HUES48 (cell line): Measurements from ENCODE around the gene PCNP.
A peak's percentile ranks its signal among the peaks of the same experiment; 100 is the strongest.
"Not testable (repeated sequence)": the region's sequence is repeated elsewhere in the genome, so short reads cannot be mapped to it uniquely, and the experiment has no call there.

Experiments used
- H3K27ac ChIP-seq: one replicate; pipeline ENCODE4 v1.7.0; 2013; ENCODE audit warnings: low read depth, low read length, inconsistent platforms
- H3K27me3 ChIP-seq: 2 replicates; pipeline ENCODE4 v1.6.1; 2013; ENCODE audit warnings: mild to moderate bottlenecking, low read length; ENCODE audit not compliant: control insufficient read depth, insufficient read depth
- H3K36me3 ChIP-seq: 2 replicates; pipeline ENCODE4 v1.6.1; 2013; ENCODE audit warnings: low read length; ENCODE audit not compliant: control insufficient read depth, insufficient read depth
- H3K4me1 ChIP-seq: 2 replicates; pipeline ENCODE4 v1.6.1; 2013; ENCODE audit warnings: mild to moderate bottlenecking, low read length; ENCODE audit not compliant: control insufficient read depth, insufficient read depth
- H3K4me3 ChIP-seq: 2 replicates; pipeline ENCODE4 v1.5.1; 2013; ENCODE audit warnings: mild to moderate bottlenecking, low read depth, low read length
- H3K9ac ChIP-seq: 2 replicates; pipeline ENCODE4 v1.6.1; 2013; ENCODE audit warnings: mild to moderate bottlenecking, low read depth, low read length, moderate library complexity
- H3K9me3 ChIP-seq: 2 replicates; pipeline ENCODE4 v1.6.1; 2013; ENCODE audit warnings: low read length; ENCODE audit not compliant: control insufficient read depth, insufficient read depth

PCNP gene

GRCh38 chr3:101536955-101537354 lies 37.0 kb upstream of the PCNP start:
- not testable (repeated sequence) for H3K27ac ChIP-seq, H3K9me3 ChIP-seq, H3K4me3 ChIP-seq, H3K27me3 ChIP-seq, H3K36me3 ChIP-seq, H3K9ac ChIP-seq, H3K4me1 ChIP-seq

DNA sequence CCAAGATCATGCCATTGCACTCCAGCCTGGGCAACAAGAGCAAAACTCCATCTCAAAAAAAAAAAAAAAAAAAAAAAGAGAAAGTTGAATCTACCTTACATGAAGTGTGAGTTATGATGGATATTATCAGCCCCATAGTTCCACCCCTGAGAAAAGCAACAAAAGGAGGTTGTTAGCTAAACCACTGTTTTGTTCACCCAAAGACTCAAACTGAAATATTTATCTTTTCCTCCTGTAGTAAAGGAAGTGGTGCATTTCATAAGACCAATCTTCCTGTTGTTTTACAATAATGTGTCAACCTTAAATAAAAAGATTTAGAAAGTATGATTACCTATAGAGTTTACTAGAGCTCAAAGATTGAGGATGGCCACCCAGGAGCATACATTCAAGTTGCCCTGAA lies 31.0 kb upstream of the PCNP start:
- Histone ChIP-seq H3K4me3 (no peak overlapping the region), H3K9ac (no peak overlapping the region), H3K36me3 (no peaks in the 10 kb centered on the region), H3K9me3 (peaks cover 17% of the 10 kb centered on the region), H3K27ac (no peak overlapping the region), H3K27me3 (no peaks in the 10 kb centered on the region), H3K4me1 (no peaks in the 10 kb centered on the region)

- peaks cover 17% of the 10 kb centered on the region for H3K9me3 ChIP-seq
- H3K27ac ChIP-seq: no peak overlapping the region
- H3K27me3 ChIP-seq: no peaks in the 10 kb centered on the region
- H3K4me3 ChIP-seq: no peak overlapping the region
- no peak overlapping the region for H3K9ac ChIP-seq
- no peaks in the 10 kb centered on the region for H3K36me3 ChIP-seq
- H3K4me1 ChIP-seq: 0 out of 2 replicates have a peak, but pooled peaks cover 1% of the 10 kb centered on the region
Observed at GRCh38 chr3:101544161-101544850, 29.7 kb upstream of the PCNP start.

- H3K36me3 ChIP-seq: no peaks in the 10 kb centered on the region
- H3K4me3 ChIP-seq: no peak overlapping the region
- H3K27me3 ChIP-seq: no peaks in the 10 kb centered on the region
- H3K9ac ChIP-seq: no peak overlapping the region
- 0 out of 2 replicates have a peak, but pooled peaks cover 2% of the 10 kb centered on the region for H3K4me1 ChIP-seq
- peak overlapping the region; percentile 11 for H3K27ac ChIP-seq
- peaks cover 13% of the 10 kb centered on the region for H3K9me3 ChIP-seq
Observed at GRCh38 chr3:101548527-101549105, 25.4 kb upstream of the PCNP start.

DNA sequence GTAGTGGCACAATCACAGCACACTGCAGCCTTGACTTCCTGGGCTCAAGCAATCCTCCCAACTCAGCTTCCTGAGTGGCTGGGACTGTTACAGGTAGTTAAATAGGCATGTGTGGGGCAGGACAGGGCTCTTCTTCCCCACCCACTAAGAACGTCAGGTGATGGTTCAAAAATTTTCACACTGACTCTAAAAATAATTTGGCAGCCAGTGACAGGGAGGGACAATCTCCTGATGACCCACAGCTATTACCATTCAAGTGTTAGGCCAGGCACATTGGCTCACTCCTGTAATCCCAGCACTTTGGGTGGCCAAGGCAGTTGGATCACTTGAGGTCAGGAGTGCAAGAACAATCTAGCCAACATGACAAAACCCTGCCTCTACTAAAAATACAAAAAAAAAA lies 24.5 kb upstream of the PCNP start:
- Histone ChIP-seq H3K9me3 (peaks cover 16% of the 10 kb centered on the region), H3K4me3 (no peak overlapping the region), H3K9ac (no peak overlapping the region), H3K36me3 (no peaks in the 10 kb centered on the region), H3K4me1 (0 out of 2 replicates have a peak, but pooled peaks cover 2% of the 10 kb centered on the region), H3K27me3 (no peaks in the 10 kb centered on the region), H3K27ac (no peak overlapping the region)

DNA sequence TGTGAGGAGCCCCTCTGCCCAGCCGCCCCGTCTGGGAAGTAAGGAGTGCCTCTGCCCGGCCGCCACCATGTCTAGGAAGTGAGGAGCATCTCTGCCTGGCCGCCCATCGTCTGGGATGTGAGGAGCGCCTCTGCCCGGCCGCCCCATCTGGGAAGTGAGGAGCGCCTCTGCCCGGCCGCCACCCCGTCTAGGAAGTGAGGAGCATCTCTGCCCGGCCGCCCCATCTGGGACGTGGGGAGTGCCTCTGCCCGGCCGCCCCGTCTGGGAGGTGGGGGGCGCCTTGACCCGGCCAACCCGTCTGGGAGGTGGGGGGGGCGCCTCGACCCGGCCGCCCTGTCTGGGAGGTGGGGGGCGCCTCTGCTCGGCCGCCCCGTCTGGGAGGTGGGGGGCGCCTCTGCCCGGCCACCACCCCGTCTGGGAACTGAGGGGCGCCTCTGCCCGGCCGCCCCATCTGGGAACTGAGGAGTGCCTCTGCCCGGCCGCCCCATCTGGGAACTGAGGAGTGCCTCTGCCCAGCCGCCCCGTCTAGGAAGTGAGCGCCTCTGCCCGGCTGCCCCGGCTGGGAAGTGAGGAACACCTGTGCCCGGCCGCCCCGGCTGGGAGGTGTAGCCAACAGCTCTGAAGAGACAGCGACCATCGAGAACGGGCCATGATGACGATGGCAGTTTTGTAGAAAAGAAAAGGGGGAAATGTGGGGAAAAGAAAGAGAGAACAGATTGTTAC lies 22.5 kb upstream of the PCNP start:
- not testable (repeated sequence) for H3K27ac ChIP-seq, H3K27me3 ChIP-seq, H3K36me3 ChIP-seq, H3K9ac ChIP-seq, H3K4me3 ChIP-seq
- Histone ChIP-seq H3K9me3 (peaks cover 18% of the 10 kb centered on the region), H3K4me1 (peaks cover 11% of the 10 kb centered on the region)

GRCh38 chr3:101553381-101553780 lies 20.6 kb upstream of the PCNP start:
- Histone ChIP-seq H3K9me3 (peaks cover 16% of the 10 kb centered on the region), H3K4me1 (peaks cover 13% of the 10 kb centered on the region)
- H3K27me3 ChIP-seq, H3K36me3 ChIP-seq, H3K4me3 ChIP-seq, H3K9ac ChIP-seq, H3K27ac ChIP-seq: not testable (repeated sequence)

- no peaks in the 10 kb centered on the region for H3K36me3 ChIP-seq
- no peak overlapping the region for H3K27ac ChIP-seq
- peaks cover 10% of the 10 kb centered on the region; the same call in 1 of the 2 replicates for H3K9me3 ChIP-seq
- peaks cover 11% of the 10 kb centered on the region for H3K4me1 ChIP-seq
- no peak overlapping the region for H3K4me3 ChIP-seq
- H3K9ac ChIP-seq: no peak overlapping the region
- H3K27me3 ChIP-seq: no peaks in the 10 kb centered on the region
Observed at GRCh38 chr3:101556064-101556463, 17.9 kb upstream of the PCNP start.

DNA sequence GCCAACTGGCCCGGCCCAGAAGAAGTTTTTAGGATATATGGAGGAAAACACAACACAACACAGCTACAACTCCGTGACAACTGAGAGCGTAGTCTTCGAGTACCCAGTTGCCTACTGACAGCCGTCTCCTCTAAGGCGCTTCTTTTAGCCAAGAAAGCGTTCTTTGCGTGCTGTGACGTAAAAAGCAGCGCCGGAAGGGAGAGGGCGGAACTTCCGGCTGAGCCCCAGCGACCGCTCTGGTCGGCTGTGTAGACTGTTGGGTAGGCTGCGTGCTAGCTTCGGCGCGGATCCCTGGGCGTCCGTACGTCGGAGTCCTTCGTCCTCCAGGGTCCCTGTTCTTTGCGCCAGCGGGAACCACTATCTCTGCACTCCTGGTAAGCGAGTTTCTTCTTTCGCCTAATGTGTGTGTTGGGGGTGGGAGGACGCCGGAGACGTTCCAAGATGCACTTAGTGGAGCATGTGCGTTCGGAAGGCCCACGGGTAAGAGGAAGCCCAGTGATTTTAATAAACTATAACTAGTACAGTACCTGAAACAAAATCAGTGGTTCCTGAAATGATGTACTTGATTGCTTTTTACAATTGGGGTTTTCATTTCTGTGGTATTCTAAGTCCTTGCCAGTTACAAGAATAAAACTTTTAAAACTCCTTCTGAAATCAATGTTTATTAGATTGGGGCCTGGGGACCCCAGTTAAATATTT lies 12.2 kb upstream of the PCNP start, which contains the start of gene TRMT10C:
Gene TRMT10C (plus strand): TSS at position 239 of the 699 bp plus-strand sequence. CDS start 2,914 bp downstream, outside the sequence.
- Histone ChIP-seq H3K4me1 (peaks cover 4% of the 10 kb centered on the region; the same call in 1 of the 2 replicates), H3K27ac (peak within 1 kb of the TSS; percentile 93), H3K27me3 (no peaks in the 10 kb centered on the region), H3K9me3 (no peaks in the 10 kb centered on the region), H3K4me3 (peak within 1 kb of the TSS; percentile 89), H3K36me3 (peaks cover 34% of the 10 kb centered on the region), H3K9ac (peak within 1 kb of the TSS; percentile 86)

DNA sequence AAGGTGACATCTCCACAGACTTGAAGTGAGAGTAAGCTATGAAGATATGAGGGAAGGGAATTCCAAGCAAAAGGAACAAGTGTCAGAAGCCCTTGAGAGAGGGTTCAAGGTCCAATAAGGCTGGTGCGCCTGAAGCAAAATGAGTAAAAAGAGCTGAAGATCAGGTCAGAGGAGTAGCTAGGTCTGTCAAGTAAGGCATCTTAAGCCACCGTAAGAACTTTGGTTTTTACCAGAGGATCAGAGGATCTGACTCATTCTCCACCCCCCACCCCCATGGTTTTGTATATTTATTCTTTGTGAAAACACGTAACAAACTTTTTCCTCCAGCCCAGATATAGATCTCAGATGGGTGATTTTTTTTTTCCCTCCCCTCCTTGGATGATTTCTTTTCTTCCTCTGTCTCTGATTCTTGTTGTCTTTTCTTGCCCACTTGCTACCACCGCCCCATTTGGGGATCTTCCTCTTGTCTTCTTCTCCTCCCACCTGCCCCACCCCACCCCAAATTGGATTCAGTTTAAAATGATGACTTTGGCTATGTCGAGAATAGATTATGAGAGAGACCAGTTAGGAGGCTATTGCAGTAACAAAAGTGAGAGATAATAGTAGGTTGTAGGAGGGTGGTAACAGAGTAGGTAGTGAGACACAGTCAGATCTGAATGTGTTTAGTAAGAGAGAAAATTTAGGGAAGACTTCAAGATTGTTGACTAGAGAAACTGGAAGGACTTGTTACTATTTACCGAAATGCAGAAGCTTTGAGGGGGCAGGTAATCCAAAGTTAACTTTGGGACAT lies 6.3 kb upstream of the PCNP start:
- Histone ChIP-seq H3K27ac (no peak overlapping the region), H3K9me3 (no peaks in the 10 kb centered on the region), H3K27me3 (no peaks in the 10 kb centered on the region), H3K4me3 (no peak overlapping the region), H3K9ac (no peak overlapping the region), H3K4me1 (peaks cover 2% of the 10 kb centered on the region; the same call in 1 of the 2 replicates), H3K36me3 (peaks cover 37% of the 10 kb centered on the region)
